NCI-H2029 (cell line): Measurements from ENCODE around the gene EPHX1.
"Not testable (repeated sequence)": the region's sequence is repeated elsewhere in the genome, so short reads cannot be mapped to it uniquely, and the experiment has no call there.

Experiments used
- DNase-seq: peaks from one replicate; lab custom pipeline; 2025; lab: John Stamatoyannopoulos, UW

Gene EPHX1

DNA sequence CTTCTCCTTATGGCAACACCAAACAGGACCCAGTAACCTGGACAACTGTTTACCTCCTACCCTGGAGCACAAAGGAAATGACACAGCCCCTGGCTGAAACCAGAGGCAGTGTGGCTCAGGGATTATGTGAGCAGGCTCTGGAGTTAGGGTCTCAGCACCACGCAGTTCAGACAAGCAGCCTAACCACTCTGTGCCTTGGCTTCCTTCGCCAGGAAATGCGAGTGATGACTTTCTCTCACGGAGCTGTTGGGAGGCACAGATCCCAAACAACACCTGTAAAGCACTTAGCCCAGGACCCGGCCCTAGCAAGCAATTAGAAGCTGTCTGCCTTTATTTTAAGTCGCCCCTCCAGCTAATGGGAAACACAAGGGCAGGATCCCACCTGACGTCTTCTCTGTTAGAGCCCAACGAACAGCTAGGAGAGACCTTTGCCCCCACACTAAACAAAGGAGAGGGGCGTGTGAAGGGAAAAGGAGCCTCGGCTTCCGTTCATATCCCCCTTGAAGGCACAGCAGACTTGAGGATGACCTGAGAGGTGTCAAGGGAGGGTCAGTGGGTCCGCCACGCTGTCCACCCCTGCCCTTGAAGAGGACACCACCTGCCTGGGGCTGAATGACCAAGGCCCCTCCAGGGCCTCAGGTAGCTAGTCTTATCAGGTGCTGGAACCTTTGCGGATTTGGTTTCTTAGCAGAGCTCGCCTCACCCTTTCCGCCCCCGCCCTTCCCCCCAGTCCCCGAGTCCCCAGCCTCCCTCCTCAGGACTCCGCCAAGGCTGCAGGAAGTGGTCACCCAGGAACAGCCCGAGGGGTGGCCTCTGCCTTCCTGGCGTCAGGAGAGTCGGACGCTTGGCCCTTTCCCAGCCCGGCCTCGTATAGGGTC, 71.4 kb downstream of the EPHX1 start:
- peak; percentile 57 for DNase-seq

DNA sequence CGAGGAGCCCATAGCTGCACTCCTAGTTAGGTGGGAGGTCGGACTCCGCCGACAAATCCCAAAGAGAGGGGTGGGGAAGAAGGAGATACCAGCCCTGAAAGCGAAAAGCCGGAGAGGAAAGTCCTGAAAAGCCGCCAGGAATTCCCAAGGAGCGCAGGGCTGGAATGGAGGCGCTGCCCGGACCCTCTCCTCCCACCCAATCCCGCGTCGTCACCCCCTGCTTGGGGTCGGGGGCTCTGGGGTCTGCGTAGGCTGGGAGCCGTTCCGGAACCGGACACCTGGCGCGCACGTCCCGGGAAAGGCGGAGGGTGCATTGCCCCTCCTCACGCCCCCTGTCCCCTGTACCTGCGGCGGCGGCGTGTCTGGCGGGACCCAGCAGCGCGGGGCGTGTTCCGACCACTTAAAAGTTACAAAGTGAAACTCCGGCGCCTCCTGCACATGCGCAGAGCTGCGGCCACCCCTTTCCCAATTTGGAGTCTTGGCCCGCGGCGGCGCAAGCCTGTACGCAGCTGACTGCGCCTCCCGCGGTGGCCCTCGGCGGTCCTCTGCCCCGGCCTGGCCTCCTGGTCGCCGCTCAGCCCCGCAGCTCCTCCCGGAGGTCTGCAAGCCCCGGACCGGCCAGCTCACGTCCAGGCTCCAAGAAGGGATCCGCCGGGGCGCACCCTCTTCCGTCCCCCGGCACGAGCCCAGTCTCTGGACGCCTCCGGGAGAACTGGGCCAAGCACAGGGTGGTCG, 72.2 kb downstream of the EPHX1 start, which contains the start of gene TMEM63A:
Gene TMEM63A (minus strand): TSS at position 422 of the 735 bp plus-strand sequence. CDS start 4,800 bp downstream, outside the sequence.
- DNase-seq = peak; percentile 42

DNA sequence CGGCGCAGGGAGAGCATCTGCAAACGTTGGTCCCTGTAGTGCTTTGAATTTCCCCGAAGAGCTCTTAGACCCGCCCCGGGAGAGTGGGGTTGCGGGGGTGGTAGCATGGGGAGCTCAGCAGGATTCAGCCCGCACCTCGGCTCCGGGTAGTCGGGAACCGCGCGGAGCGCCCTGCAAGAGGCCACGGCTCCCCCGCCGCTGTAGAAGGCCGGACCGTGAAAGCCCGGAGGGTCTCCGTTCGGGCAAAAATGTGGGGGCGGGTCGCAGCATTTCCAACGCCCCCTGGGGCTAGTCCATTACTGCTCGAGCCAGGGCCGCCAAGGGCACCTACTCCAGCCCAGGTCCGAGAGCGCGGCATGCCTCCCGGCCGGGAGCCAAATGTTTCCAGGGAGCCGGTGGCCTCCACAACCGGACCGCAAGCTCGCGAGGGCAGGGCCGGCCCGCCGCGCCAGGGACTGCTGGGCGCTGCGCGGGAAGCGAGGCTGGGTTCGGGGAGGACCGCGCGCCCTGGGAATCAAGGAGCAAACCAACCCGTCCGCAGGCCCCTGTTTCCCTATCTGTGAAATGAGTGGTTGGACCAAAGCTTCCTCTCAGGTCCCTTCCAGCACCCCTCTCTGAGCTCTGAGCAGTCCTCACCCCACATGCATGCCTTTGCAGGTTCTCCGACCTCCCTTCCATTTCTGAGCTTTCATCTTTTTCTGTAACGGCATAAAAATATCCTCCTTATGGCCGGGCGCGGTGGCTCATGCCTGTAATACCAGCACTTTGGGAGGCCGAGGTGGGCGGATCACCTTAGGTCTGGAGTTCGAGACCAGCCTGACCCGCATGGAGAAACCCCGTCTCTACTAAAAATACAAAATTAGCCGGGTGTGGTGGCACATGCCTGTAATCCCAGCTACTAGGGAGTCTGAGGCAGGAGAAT, 73.0 kb downstream of the EPHX1 start:
- DNase-seq = no peak

DNA sequence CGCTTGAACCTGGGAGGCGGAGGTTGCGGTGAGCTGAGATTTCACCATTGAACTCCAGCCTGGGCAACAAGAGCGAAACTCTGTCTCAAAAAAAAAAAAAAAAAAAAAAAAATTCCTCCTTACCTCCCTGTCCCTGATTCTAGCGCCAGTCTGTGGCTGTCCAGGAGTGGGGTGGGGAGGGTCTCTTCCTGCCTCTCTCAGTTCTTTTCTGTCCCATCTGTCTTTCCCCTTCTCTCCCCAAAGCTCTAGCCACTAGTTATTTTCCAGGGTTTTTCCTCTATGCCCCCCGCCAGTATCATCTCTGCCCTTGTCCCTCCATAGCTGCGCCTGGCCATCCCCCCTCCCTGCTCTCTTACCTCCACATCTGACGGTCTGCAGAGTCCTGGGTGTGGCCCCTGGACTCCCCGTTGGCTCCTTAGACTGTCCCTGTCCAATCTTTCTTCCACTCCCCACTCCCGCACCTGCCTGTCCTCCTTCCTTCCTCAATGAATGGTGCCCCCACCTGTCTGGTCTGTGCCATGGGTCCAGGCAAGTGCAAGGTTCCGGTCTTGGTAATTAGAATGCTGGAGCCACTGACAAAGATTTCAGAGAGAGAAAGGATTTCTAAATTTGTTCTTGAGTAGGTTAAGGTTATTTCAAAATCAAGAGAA, 73.8 kb downstream of the EPHX1 start:
- DNase-seq = no peak

DNA sequence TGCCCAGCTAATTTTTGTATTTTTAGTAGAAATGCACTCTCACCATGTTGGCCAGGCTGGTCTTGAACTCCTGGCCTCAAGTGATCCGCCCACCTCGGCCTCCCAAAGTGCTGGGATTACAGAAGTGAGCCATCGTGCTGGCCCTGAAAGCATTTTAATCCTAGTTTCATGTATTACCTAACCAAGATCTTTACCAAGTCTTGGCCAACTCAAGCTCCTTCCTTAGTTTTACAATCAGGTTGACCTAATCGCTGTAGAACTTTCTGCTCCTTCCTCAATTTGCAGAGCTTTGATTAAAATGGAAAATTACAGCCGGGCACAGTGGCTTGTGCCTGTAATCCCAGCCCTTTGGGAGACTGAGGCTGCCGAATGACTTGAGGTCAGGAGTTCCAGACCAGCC, 75.4 kb downstream of the EPHX1 start:
- DNase-seq = no peak

DNA sequence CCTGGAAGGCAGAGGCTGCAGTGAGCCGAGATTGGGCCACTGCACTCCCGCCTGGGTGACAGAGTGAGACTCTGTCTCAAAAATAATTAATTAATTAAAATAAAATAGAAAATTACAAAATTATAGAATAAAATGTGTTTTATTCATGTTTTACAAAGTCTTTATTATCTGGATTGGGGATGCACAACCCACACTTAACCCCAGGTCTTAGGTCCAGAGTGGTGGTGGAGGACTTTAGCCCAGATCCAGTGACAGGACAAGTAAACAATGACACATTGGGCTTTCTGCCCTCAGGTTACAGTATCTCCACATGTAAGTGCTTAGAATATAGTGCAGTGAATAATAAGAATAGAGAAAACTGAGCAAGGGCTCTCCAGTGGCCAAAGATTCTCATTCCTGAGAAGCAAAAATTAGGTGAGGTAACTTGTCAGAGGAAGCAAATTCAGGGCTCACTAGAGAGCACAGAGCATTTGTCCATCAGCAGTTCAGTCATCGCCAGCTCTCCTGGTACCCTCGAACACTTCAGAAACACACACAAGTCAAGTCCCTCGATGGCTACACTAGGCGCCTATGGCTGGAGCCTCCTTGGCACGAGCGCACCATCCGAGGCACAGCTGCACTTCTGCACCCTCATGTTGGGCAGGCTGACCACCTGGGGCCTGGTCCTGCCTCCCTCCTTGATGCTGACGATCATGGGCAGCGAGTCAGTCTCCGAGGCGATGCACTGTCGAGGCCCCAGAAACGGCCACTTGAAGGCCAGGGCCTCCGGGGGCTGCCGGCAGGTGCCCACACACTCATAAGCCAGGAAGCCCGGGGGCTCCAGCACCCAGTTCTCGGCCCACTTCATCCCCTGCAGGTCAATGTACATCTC, 76.5 kb downstream of the EPHX1 start:
- no peak for DNase-seq

DNA sequence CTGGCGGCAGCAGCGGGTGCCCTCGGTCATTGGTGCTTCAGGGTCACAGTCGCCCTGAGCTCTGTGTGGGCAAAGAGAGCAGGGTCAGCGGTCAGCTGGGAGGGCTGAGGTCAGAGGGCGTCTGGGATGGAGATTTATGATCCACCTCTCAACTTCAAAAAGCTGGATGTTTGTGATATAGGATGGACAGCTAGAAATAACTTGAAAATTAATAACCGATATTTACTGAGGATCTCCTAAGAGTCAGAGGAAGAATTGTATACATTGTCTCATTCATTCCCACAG, 77.0 kb downstream of the EPHX1 start:
- DNase-seq = no peak

DNA sequence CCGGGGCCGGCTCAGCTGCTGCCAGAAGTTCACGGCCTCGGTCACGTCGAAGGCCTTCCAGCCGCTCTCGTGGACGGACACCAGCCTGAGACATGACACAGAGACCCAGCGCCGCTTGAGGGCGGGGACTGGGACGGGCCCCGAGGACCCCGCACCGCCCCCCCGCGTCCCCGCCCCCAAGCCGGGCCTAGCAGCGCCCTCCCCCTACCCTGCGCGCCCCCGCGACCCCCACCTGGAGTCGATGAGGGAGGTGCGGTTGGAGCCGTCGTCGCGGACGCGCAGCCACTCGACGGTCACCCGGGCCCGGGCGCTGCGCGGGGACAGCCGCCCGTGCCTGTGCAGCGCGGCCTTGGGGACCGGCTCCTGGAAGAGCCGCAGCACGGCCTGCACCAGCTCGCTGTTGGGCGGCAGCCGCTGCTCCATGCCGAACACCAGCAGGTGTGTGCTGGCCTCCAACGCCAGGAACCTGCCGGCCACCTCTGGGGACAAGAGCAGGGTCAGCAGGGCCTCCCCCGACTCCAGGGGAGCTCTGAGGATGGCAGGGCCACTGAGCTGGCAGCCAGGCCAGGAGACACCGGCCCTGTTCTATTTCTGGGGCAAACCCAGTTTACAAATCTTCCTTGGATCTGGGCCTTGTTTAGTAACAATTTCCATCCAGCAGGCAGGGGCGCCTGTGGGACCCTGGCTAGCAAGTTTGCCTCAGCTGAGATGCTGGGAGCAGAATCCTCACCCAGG, 77.8 kb downstream of the EPHX1 start:
- DNase-seq = not testable (repeated sequence)

DNA sequence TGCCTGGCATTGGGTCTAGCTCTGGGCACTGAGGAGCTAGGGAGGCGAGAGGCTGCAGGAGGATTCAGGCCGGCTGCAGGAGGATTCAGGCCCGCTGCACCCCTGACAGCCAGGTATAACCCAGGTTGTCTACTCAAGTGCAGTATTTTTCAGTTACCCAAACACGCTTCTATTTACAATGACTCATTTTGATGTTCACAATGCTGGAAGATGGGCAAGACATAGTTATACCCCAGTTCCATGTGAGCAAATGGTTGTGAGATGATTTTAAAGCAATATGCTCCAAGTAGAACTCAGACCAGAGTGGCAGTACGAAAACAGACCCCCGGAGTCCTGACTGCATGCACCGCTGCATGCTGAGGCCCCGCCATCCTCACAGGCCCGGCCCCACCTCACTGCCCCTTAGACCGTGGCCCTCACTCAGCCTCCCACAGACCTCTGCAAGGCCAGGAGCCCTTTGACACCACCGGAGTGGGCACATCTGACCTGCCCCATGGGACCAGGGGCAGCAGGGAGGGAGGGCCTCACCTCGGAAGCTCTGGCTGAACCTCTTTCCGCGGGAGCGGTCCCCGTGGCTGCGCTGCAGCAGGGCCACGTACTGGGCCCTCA, 78.5 kb downstream of the EPHX1 start:
- DNase-seq = no peak

DNA sequence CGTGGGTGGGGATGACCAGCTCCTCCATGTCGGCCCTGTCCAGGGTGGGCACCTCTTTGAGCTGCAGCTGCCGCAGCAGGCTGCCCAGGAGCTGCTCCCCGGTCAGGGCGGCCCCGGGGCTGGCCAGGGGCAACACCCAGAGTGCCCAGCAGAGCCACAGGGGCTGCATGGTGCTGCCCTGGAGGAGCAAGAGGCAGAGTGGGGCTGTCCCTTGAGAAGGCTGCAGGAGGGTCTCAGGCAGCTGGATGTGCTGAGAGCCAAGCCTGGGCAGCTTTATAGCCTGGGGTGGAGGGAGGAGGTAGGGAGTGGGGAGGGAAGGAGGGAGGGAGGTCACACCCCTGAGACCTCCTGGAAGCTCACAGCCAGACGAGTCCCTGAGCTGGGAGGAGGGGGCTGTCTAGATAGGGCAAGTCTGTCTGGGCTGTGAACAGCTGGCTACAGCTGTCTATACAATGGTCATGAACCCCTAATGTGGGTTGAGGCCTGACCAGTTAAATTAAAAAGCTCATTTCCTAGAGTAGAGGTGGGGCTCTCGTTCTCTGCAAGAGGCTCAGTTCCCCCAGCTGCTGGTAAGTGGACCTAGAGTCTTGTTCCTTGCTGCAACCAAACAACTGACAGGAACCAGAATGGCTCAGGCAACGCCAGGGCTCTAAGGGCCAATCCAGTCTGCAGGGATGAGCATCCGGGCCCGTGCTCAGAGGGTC, 79.1 kb downstream of the EPHX1 start, which contains the start of gene LEFTY1:
Gene LEFTY1 (minus strand): TSS at position 249 of the 704 bp plus-strand sequence. CDS start 80 bp downstream, at position 169.
- DNase-seq = no peak

DNA sequence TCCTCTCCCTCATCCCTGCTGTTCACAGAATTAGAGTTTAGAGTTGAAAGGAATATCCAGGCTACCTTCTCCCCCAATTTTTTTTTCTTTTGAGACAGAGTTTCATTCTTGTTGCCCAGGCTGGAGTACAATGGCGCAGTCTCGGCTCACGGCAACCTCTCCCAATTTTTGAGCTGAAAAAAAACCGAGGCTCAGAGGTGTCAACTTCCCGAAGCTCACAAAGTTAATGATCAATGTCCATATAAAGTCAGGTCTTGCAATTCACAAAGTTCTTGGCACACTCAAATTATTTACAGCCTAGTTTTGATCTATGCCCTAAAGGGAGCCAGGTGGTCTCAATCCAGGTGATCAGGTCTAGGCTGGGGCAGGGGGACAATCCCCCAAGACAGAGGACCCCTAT, 79.8 kb downstream of the EPHX1 start:
- DNase-seq = no peak

DNA sequence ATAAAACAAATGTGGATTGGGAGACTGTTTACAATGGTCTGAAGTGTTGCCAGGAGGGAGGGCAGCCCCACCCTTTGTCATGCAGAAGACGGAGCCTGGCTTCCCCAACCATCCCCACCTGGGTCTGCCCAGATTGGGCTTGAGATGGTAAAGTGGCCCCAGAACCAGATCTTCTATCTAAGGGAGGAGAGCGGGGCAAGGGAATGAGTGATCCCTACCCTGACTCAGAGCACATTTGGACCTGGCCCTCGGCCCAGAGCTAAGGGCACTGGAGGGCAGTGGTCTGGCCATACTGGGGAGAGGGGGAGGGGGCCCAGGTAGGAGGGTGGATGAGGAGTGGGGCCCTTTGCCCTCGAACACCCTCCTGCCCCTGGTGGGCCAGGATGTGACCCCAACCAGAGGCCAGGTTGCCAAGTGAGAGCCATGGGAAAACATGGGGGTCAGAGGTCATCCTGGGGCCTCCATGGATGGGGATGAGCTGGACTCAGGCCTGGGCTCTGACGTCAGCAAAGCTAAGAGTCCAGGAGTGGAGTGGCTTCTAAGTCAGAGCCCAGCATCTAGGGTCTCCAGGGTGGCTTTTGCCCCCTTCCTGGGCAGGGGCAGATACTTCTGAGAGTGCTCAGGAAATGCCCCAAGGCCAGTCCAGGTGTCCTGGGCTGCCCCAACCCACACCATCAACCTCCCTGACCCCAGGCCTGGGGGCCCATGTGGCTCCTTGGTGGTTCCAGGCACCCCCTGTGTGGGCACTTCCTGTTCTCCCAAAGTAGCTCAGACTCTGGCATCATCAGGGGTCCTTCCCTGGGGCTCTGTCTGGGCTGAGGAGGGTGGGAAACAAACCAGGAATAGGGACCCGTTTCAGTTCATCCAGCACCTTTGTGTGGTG, 80.7 kb downstream of the EPHX1 start:
- no peak for DNase-seq

DNA sequence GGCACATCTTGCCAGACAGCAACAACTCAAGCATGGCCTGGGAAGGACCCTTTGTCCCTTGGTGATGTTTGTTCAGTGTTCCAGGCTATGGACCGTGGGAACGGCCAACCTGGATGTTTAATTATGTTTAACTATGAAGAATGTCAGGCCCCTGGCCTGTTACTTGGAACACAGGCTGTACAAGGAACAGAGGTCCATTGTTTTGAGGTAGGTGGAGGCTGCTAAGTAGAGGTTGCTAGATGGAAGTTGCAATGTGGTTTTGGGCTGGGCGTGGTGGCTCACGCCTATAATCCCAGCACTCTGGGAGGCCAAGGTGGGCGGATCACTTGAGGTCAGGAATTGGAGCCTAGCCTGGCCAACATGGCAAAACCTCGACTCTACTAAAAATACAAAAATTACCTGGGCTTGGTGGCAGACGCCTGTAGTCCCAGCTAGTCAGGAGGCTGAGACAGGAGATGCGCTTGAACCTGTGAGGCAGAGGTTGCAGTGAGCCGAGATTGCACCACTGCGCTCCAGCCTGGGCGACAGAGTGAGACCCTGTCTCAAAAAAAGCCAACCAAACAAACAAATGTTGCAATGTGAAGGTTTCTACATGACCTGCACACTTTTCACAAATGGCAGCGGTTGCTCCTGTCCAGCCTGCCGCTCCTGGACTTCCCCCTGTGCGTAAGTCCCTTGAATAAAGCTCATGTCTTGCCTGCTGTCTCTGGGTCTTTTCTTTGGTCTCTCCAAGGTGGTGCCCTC, 81.5 kb downstream of the EPHX1 start:
- no peak for DNase-seq

DNA sequence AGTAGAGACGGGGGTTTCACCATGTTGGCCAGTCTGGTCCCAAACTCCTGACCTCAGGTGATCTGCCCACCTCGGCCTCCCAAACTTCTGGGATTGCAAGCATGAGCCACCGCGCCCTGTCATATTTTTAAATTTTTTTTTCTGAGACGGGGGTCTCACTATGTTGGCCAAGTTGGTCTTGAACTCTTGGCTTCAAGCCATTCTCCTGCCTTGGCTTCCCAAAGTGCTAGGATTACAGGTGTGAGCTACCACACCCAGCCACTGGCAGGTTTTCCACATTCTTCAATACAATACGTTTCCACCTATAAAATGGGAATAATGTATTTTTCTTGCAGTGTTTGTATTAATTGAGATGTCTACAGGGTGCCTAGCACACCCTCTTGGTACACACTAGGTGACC, 82.4 kb downstream of the EPHX1 start:
- no peak for DNase-seq
